ENCODE measurements around the gene ZNF729.

ZNF729 gene

GRCh38 chr19:22332924-22333323 is 46.7 kb downstream of the ZNF729 start:
- no peak overlapping the region for H3K4me3 ChIP-seq (ENCODE audit: low read depth, low read length)
- no peak for TF ChIP-seq ZNF660 (tag by site-specific recombination; IDR thresholded peaks at IDR 0.05)
- no peak for TF ChIP-seq ZNF341 (tag by site-specific recombination; IDR thresholded peaks at IDR 0.05; ENCODE audit: low read depth)
- no peak for TF ChIP-seq ZXDB (tag by site-specific recombination; IDR thresholded peaks at IDR 0.05)
- TF ChIP-seq ZNF433 (tag by site-specific recombination; IDR thresholded peaks at IDR 0.05; ENCODE audit: low read depth), result no peak
- TF ChIP-seq HOXC10 (CRISPR knock-in tag; IDR thresholded peaks at IDR 0.05), result no peak
- TF ChIP-seq ZNF548 (tag by site-specific recombination; IDR thresholded peaks at IDR 0.05), result no peak
- TF ChIP-seq SCRT2 (tag by site-specific recombination; IDR thresholded peaks at IDR 0.05), result no peak
- no peak for TF ChIP-seq ZNF658 (tag by site-specific recombination; IDR thresholded peaks at IDR 0.05)
- H3K9me3 ChIP-seq (ENCODE audit: control insufficient read depth, insufficient read depth, low read depth, low read length), result no peaks in the 10 kb centered on the region
- no peaks in the 10 kb centered on the region for H3K36me3 ChIP-seq (ENCODE audit: control insufficient read depth in 2 of 2, insufficient read depth in 1 of 2, low read length in 2 of 2)
- ChIA-PET CTCF (no interaction called here), POLR2A (no interaction called here)
- no peaks in the 10 kb centered on the region for H3K4me1 ChIP-seq (ENCODE audit: control insufficient read depth, insufficient read depth, low read length)
- H3K27ac ChIP-seq (ENCODE audit: extremely low read depth, low read depth, low read length), result no peak overlapping the region

- no peaks in the 10 kb centered on the region for H3K4me1 ChIP-seq (ENCODE audit: control insufficient read depth, insufficient read depth, low read length)
- CTCF ChIA-PET, result no interaction called here
- POLR2A ChIA-PET, result no interaction called here
- H3K36me3 ChIP-seq (ENCODE audit: control insufficient read depth in 2 of 2, insufficient read depth in 1 of 2, low read length in 2 of 2), result no peaks in the 10 kb centered on the region
- H3K4me3 ChIP-seq (ENCODE audit: low read depth, low read length), result no peak overlapping the region
- H3K27ac ChIP-seq (ENCODE audit: extremely low read depth, low read depth, low read length), result no peak overlapping the region
- no peaks in the 10 kb centered on the region for H3K9me3 ChIP-seq (ENCODE audit: control insufficient read depth, insufficient read depth, low read depth, low read length)
- TF ChIP-seq ZNF48 (tag by site-specific recombination; IDR thresholded peaks at IDR 0.05) (no peak), ZNF223 (tag by site-specific recombination; IDR thresholded peaks at IDR 0.05) (no peak), ZBTB26 (tag by site-specific recombination; optimal IDR thresholded peaks at IDR 0.05) (no peak), ZNF114 (tag by site-specific recombination; IDR thresholded peaks at IDR 0.05) (no peak), ZNF76 (tag by site-specific recombination; IDR thresholded peaks at IDR 0.05; ENCODE audit: borderline replicate concordance, low read depth) (no peak), GLIS1 (tag by site-specific recombination; IDR thresholded peaks at IDR 0.05) (no peak), ZNF664 (tag by site-specific recombination; IDR thresholded peaks at IDR 0.05) (no peak)
- TF ChIP-seq, protein P1, sequence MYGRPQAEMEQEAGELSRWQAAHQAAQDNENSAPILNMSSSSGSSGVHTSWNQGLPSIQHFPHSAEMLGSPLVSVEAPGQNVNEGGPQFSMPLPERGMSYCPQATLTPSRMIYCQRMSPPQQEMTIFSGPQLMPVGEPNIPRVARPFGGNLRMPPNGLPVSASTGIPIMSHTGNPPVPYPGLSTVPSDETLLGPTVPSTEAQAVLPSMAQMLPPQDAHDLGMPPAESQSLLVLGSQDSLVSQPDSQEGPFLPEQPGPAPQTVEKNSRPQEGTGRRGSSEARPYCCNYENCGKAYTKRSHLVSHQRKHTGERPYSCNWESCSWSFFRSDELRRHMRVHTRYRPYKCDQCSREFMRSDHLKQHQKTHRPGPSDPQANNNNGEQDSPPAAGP (tag by site-specific recombination; IDR thresholded peaks at IDR 0.05), result no peak
Observed at GRCh38 chr19:22335716-22336115, 49.5 kb downstream of the ZNF729 start.

- Histone ChIP-seq H3K9me3 (ENCODE audit: control insufficient read depth, insufficient read depth, low read depth, low read length) (no peaks in the 10 kb centered on the region), H3K4me1 (ENCODE audit: control insufficient read depth, insufficient read depth, low read length) (no peaks in the 10 kb centered on the region), H3K4me3 (ENCODE audit: low read depth, low read length) (no peak overlapping the region), H3K27ac (ENCODE audit: extremely low read depth, low read depth, low read length) (no peak overlapping the region), H3K36me3 (ENCODE audit: control insufficient read depth in 2 of 2, insufficient read depth in 1 of 2, low read length in 2 of 2) (no peaks in the 10 kb centered on the region)
- ChIA-PET POLR2A (no interaction called here), CTCF (no interaction called here)
- no peak for TF ChIP-seq ZNF211 (tag by site-specific recombination; IDR thresholded peaks at IDR 0.05; ENCODE audit: low read depth)
- TF ChIP-seq ZNF302 (tag by site-specific recombination; IDR thresholded peaks at IDR 0.05; ENCODE audit: low read depth), result no peak
- TF ChIP-seq ZNF48 (tag by site-specific recombination; IDR thresholded peaks at IDR 0.05), result no peak
- TF ChIP-seq KLF1 (tag by site-specific recombination; IDR thresholded peaks at IDR 0.05), result no peak
- TF ChIP-seq ZBTB26 (tag by site-specific recombination; optimal IDR thresholded peaks at IDR 0.05), result no peak
- no peak for TF ChIP-seq ZNF449 (tag by site-specific recombination; IDR thresholded peaks at IDR 0.05)
- TF ChIP-seq INSM2 (tag by site-specific recombination; IDR thresholded peaks at IDR 0.05), result no peak
- no peak for TF ChIP-seq ZNF664 (tag by site-specific recombination; IDR thresholded peaks at IDR 0.05)
- no peak for TF ChIP-seq ZNF792 (tag by site-specific recombination; IDR thresholded peaks at IDR 0.05)
- no peak for TF ChIP-seq ZNF114 (tag by site-specific recombination; IDR thresholded peaks at IDR 0.05)
- TF ChIP-seq TRIM28 (IDR thresholded peaks at IDR 0.05; ENCODE audit: borderline replicate concordance, low read length), result no peak
- TF ChIP-seq ZNF701 (tag by site-specific recombination; IDR thresholded peaks at IDR 0.05), result no peak
- TF ChIP-seq, protein P2, sequence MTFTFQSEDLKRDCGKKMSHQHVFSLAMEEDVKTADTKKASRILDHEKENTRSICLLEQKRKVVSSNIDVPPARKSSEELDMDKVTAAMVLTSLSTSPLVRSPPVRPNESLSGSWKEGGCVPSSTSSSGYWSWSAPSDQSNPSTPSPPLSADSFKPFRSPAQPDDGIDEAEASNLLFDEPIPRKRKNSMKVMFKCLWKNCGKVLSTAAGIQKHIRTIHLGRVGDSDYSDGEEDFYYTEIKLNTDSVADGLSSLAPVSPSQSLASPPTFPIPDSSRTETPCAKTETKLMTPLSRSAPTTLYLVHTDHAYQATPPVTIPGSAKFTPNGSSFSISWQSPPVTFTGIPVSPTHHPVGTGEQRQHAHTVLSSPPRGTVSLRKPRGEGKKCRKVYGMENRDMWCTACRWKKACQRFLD (tag by site-specific recombination; IDR thresholded peaks at IDR 0.05), result no peak
Observed at GRCh38 chr19:22354665-22355064, 68.4 kb downstream of the ZNF729 start.
